Measurements from ENCODE around the gene ZNF692. TPM values are rescaled to one million over a fixed set of nuclear protein-coding genes. Genes with fewer than 3 reads are reported as not detected.

The ZNF692 gene
- total and polyA plus RNA-seq, 2 donors (not counting 3 experiments of a cell fraction or from before 2014, with no cell fraction given): 32.6 to 36.6 TPM

- no peak overlapping the region for H3K27ac ChIP-seq (ENCODE audit: insufficient read depth, low read depth, low read length)
- BruUV-seq (replicated peaks): no TSS peak
- ChIA-PET POLR2A (no interaction called here), CTCF (interaction anchor here (1.1 kb wide), 1 partner anchor 12 kb away, joined by 4 read pairs; no protein-coding TSS in a partner anchor)
- no peak overlapping the region for H3K4me2 ChIP-seq (ENCODE audit: insufficient read depth, low read length)
- intact Hi-C loops (cut with micrococcal nuclease) (no loop called here), dilution Hi-C loops (cut with MboI; ENCODE audit: extremely low pct_ligation_motif_present, low sequenced_read_pairs) (no loop called here)
- H3K36me3 ChIP-seq (ENCODE audit: control insufficient read depth in 2 of 2, extremely low read depth in 1 of 2, insufficient read depth in 2 of 2, low read length in 2 of 2): peaks cover 0 to 13% of the 10 kb centered on the region in 2 experiments
- H3K4me3 ChIP-seq (replicated peaks in 1 of 3; ENCODE audit: insufficient read depth in 1 of 3, low read depth in 1 of 3, low read length in 3 of 3): no peak overlapping the region
- H3K9ac ChIP-seq (replicated peaks; ENCODE audit: extremely low read depth, insufficient read depth, low read length): no peak overlapping the region
- no peaks in the 10 kb centered on the region for H4K20me1 ChIP-seq (replicated peaks; ENCODE audit: control insufficient read depth, extremely low read depth, insufficient read depth, low read length)
- H3K79me2 ChIP-seq (ENCODE audit: control insufficient read depth, insufficient read depth, low read length): peaks cover 10% of the 10 kb centered on the region
- H2AFZ ChIP-seq (ENCODE audit: low read depth, low read length): no peak overlapping the region
- no peaks in the 10 kb centered on the region for H3K9me1 ChIP-seq (replicated peaks; ENCODE audit: control insufficient read depth, extremely low read depth, insufficient read depth, low read length)
- no peaks in the 10 kb centered on the region for H3K9me3 ChIP-seq (replicated peaks; ENCODE audit: control insufficient read depth, insufficient read depth, low read length)
- peaks cover 14% of the 10 kb centered on the region for H3K4me1 ChIP-seq (ENCODE audit: control insufficient read depth, extremely low read depth, insufficient read depth, low read length)
- no peak for FAIRE-seq
- no peak for TF ChIP-seq MAX (IDR thresholded peaks at IDR 0.05; ENCODE audit: insufficient read depth, insufficient read length)
- no peak for TF ChIP-seq FOS (IDR thresholded peaks at IDR 0.05; ENCODE audit: borderline replicate concordance, insufficient read depth, low read length)
- no peak for TF ChIP-seq POLR2A (IDR thresholded peaks at IDR 0.05; ENCODE audit: low read depth, low read length)
- no peak for TF ChIP-seq JUN (IDR thresholded peaks at IDR 0.05; ENCODE audit: borderline replicate concordance, insufficient read depth, insufficient read length, low read depth)
- TF ChIP-seq POLR2AphosphoS5 (IDR thresholded peaks at IDR 0.05; ENCODE audit: insufficient read depth, low read depth, low read length): no peak
- TF ChIP-seq EZH2 (IDR thresholded peaks at IDR 0.05; ENCODE audit: borderline replicate concordance, low read depth, low read length, severe bottlenecking): no peak
- TF ChIP-seq MYC (IDR thresholded peaks at IDR 0.05; ENCODE audit: low read depth, low read length): no peak
- no peak for TF ChIP-seq GATA2 (IDR thresholded peaks at IDR 0.05; ENCODE audit: insufficient read depth, insufficient read length, low read depth, low read length)
- no peak for TF ChIP-seq CTCF (IDR thresholded peaks at IDR 0.05; ENCODE audit: extremely low read depth in 1 of 2, insufficient read depth in 1 of 2, low read depth in 1 of 2, low read length in 2 of 2)
- H3K27me3 ChIP-seq (ENCODE audit: control insufficient read depth in 2 of 2, insufficient read depth in 2 of 2, low read length in 2 of 2): no peaks in the 10 kb centered on the region
- no peak for DNase-seq (ENCODE audit: low read depth, low spot score)
These were observed 5.1 kb downstream of the ZNF692 start for GRCh38 chr1:248853663-248854375.
